HepG2 (cell line): Measurements from ENCODE around the gene RGS2. TPM values are rescaled to one million over a fixed set of nuclear protein-coding genes. Genes with fewer than 3 reads are reported as not detected.
A peak's percentile ranks its signal among the peaks of the same experiment; 100 is the strongest.

ENCODE experiments used
- BCL6 ChIP-seq: IDR thresholded peaks from 2 replicates; pipeline ENCODE4 v1.6.1; 2016; ENCODE audit warnings: missing genetic modification reagents, missing compliant biosample characterization
- CREB1 ChIP-seq, 2 experiments: fragments of 450-650 bp in 1 of 2; IDR thresholded peaks; 2 replicates each; pipeline ENCODE4 v1.6.1; 2016 to 2017; ENCODE audit warnings: control low read depth in 1 of 2, mild to moderate bottlenecking in 1 of 2, missing compliant biosample characterization in 1 of 2, missing genetic modification characterization in 1 of 2
- CREM ChIP-seq, 2 experiments: sonication (generic) in 1 of 2; formaldehyde crosslinking in 1 of 2; IDR thresholded peaks; 2 replicates each; pipeline versions ENCODE4 v1.4.0 to v1.6.1; 2016 to 2020; ENCODE audit warnings: antibody characterized with exemption in 1 of 2, mild to moderate bottlenecking in 1 of 2, missing genetic modification reagents in 1 of 2
- DDIT3 ChIP-seq: sonication (generic); formaldehyde crosslinking; IDR thresholded peaks from 2 replicates; pipeline ENCODE4 v1.4.0; 2020; ENCODE audit warnings: mild to moderate bottlenecking, missing genetic modification reagents
- EP300 ChIP-seq, 3 experiments: sonication (generic) in 1 of 3; formaldehyde crosslinking in 1 of 3; IDR thresholded peaks; 2 replicates each; pipeline versions ENCODE4 v1.5.1 to v1.6.1; 2011 to 2020; ENCODE audit warnings: low read depth in 2 of 3, low read length in 2 of 3, borderline replicate concordance in 1 of 3, improper control_type of control experiment in 1 of 3, mild to moderate bottlenecking in 1 of 3, missing genetic modification reagents in 1 of 3, moderate library complexity in 1 of 3
- FOXA3 ChIP-seq: IDR thresholded peaks from 2 replicates; pipeline ENCODE4 v1.6.1; 2016; ENCODE audit warnings: missing genetic modification reagents, missing compliant biosample characterization
- FOXP1 ChIP-seq, 2 experiments: fragments of 450-650 bp in 1 of 2; IDR thresholded peaks; 2 replicates each; pipeline ENCODE4 v1.6.1; 2017 to 2018; ENCODE audit warnings: antibody characterized with exemption in 1 of 2
- GATAD2A ChIP-seq: IDR thresholded peaks from 2 replicates; pipeline ENCODE4 v1.6.1; 2016
- GLMP ChIP-seq: sonication (generic); formaldehyde crosslinking; IDR thresholded peaks from 2 replicates; pipeline ENCODE4 v1.9.0; 2021; ENCODE audit warnings: missing genetic modification reagents, mild to moderate bottlenecking, borderline replicate concordance
- HMG20A ChIP-seq: IDR thresholded peaks from 2 replicates; pipeline ENCODE4 v1.6.1; 2016; ENCODE audit warnings: borderline replicate concordance
- MBD4 ChIP-seq: IDR thresholded peaks from 2 replicates; pipeline ENCODE4 v1.6.1; 2012; ENCODE audit warnings: low read length, inconsistent platforms, borderline replicate concordance
- MIXL1 ChIP-seq: IDR thresholded peaks from 2 replicates; pipeline ENCODE4 v1.6.1; 2016
- NCOA2 ChIP-seq: sonication (generic); formaldehyde crosslinking; IDR thresholded peaks from 2 replicates; pipeline ENCODE4 v1.8.0; 2022; ENCODE audit warnings: inconsistent platforms
- PAXIP1 ChIP-seq: sonication (generic); formaldehyde crosslinking; conservative IDR thresholded peaks from 2 replicates; pipeline ENCODE4 v1.4.0; 2020; ENCODE audit warnings: mild to moderate bottlenecking, missing genetic modification reagents, moderate library complexity
- PBX3 ChIP-seq: sonication (generic); formaldehyde crosslinking; IDR thresholded peaks from 2 replicates; pipeline ENCODE4 v1.8.1; 2023; ENCODE audit warnings: missing genetic modification reagents, inconsistent platforms, borderline replicate concordance
- PLSCR1 ChIP-seq: sonication (generic); formaldehyde crosslinking; IDR thresholded peaks from 2 replicates; pipeline ENCODE4 v1.5.0; 2020; ENCODE audit warnings: missing genetic modification reagents, mild to moderate bottlenecking, borderline replicate concordance
- SKI ChIP-seq: fragments of 450-650 bp; IDR thresholded peaks from one replicate; pipeline ENCODE4 v1.6.1; 2018; ENCODE audit warnings: mild to moderate bottlenecking; ENCODE audit not compliant: partially characterized antibody
- SP4 ChIP-seq: sonication (generic); formaldehyde crosslinking; IDR thresholded peaks from 2 replicates; pipeline ENCODE4 v1.8.1; 2023; ENCODE audit warnings: mild to moderate bottlenecking, missing genetic modification reagents
- TCF7 ChIP-seq: sonication (generic); IDR thresholded peaks from 2 replicates; pipeline ENCODE4 v1.6.1; 2016; ENCODE audit warnings: antibody characterized with exemption, low read depth
- TEAD3 ChIP-seq: optimal IDR thresholded peaks from 2 replicates; pipeline ENCODE3; 2016; ENCODE audit warnings: borderline replicate concordance
- ZFP1 ChIP-seq: IDR thresholded peaks from 2 replicates; pipeline ENCODE4 v1.6.1; 2016
- ZNF251 ChIP-seq: sonication (generic); formaldehyde crosslinking; IDR thresholded peaks from 2 replicates; pipeline ENCODE4 v1.9.0; 2021; ENCODE audit warnings: mild to moderate bottlenecking, missing genetic modification reagents
- ZNF644 ChIP-seq: IDR thresholded peaks from 2 replicates; pipeline ENCODE4 v1.6.1; 2016; ENCODE audit warnings: low read depth
- ZNF746 ChIP-seq: sonication (generic); formaldehyde crosslinking; IDR thresholded peaks from 2 replicates; pipeline ENCODE4 v1.8.0; 2022; ENCODE audit warnings: mild to moderate bottlenecking, missing genetic modification reagents
- ZSCAN20 ChIP-seq: sonication (generic); formaldehyde crosslinking; IDR thresholded peaks from 2 replicates; pipeline ENCODE4 v1.4.0; 2020; ENCODE audit warnings: missing genetic modification reagents, mild to moderate bottlenecking, borderline replicate concordance
- polyA plus RNA-seq, 8 experiments: library from polyadenylated mRNA; depleted of rRNA in 3 of 8; stranded (reverse) in 7 of 8; unstranded in 1 of 8; fragments of >200 nt; fragmentation: Illumina TruSeq in 4 of 8; extraction: Trizol in 4 of 8; gene quantifications; 2 replicates each; pipeline versions ENCODE4 v1.2.1 to v1.2.3, GENCODE V29; 2011 to 2016; ENCODE audit warnings: low read depth in 4 of 8, missing spikeins in 1 of 8, mixed read lengths in 1 of 8; ENCODE audit not compliant: insufficient read depth in 1 of 8
- total RNA-seq, 5 experiments: library from RNA; depleted of rRNA; stranded (reverse); fragments of >200 nt; fragmentation: Illumina TruSeq; extraction: Trizol; gene quantifications; 2 replicates each; pipeline ENCODE4 v1.2.3, GENCODE V29; 2016; ENCODE audit warnings: low read depth in 1 of 5

Gene RGS2
- total and polyA plus RNA-seq, 2 of the 13 experiments (the other 11 are each of a cell fraction or from before 2014, with no cell fraction given): 0.64 to 1.4 TPM

- peak in 1 of 2 experiments; percentile 29; a peak in 1 of 4 replicates for TF ChIP-seq EP300 (IDR thresholded peaks at IDR 0.05; ENCODE audit: low read depth in 2 of 2, low read length in 2 of 2)
- no peak for TF ChIP-seq EP300 (CRISPR knock-in tag; IDR thresholded peaks at IDR 0.05; ENCODE audit: borderline replicate concordance)
- no peak for TF ChIP-seq FOXP1 (IDR thresholded peaks at IDR 0.05)
- peak; percentile 49; the same call in 1 of the 2 replicates for TF ChIP-seq FOXP1 (CRISPR knock-in tag; IDR thresholded peaks at IDR 0.05)
- 0 out of 2 replicates have a peak, but pooled peaks have one; percentile 13 for TF ChIP-seq TCF7
- no peak for TF ChIP-seq SP4
- TF ChIP-seq GATAD2A (CRISPR knock-in tag): peak; percentile 80
- TF ChIP-seq GLMP: no peak
- peak; percentile 73; the same call in 1 of the 2 replicates for TF ChIP-seq ZNF644 (CRISPR knock-in tag)
- no peak for TF ChIP-seq ZSCAN20 (CRISPR knock-in tag)
- TF ChIP-seq PBX3 (CRISPR knock-in tag): no peak
- TF ChIP-seq TEAD3 (CRISPR knock-in tag): no peak
- peak; percentile 64; the same call in 1 of the 2 replicates for TF ChIP-seq NCOA2
- TF ChIP-seq PLSCR1: no peak
- TF ChIP-seq ZNF746 (CRISPR knock-in tag): no peak
- TF ChIP-seq ZNF251 (CRISPR knock-in tag): no peak
- peak; percentile 72; the same call in 1 of the 2 replicates for TF ChIP-seq FOXA3 (CRISPR knock-in tag)
- TF ChIP-seq ZFP1 (CRISPR knock-in tag): no peak
- no peak for TF ChIP-seq MBD4
- TF ChIP-seq PAXIP1 (CRISPR knock-in tag): peak; percentile 71
- TF ChIP-seq CREM (IDR thresholded peaks at IDR 0.05): 0 out of 2 replicates have a peak, but pooled peaks have one; percentile 40
- TF ChIP-seq CREM (CRISPR knock-in tag; IDR thresholded peaks at IDR 0.05): no peak
- TF ChIP-seq CREB1 (IDR thresholded peaks at IDR 0.05): no peak
- no peak for TF ChIP-seq CREB1 (CRISPR knock-in tag; IDR thresholded peaks at IDR 0.05)
- TF ChIP-seq DDIT3 (CRISPR knock-in tag): no peak
- 0 out of 2 replicates have a peak, but pooled peaks have one; percentile 39 for TF ChIP-seq MIXL1
- peak; percentile 70; the same call in 1 of the 2 replicates for TF ChIP-seq HMG20A (CRISPR knock-in tag)
- TF ChIP-seq SKI: peak; percentile 79
- TF ChIP-seq BCL6 (CRISPR knock-in tag): peak; percentile 59
Measured at GRCh38 chr1:192759104-192759503, 49.7 kb upstream of the RGS2 start (continued).
